ENCODE data around the gene RAD51B.

RAD51B gene

DNA sequence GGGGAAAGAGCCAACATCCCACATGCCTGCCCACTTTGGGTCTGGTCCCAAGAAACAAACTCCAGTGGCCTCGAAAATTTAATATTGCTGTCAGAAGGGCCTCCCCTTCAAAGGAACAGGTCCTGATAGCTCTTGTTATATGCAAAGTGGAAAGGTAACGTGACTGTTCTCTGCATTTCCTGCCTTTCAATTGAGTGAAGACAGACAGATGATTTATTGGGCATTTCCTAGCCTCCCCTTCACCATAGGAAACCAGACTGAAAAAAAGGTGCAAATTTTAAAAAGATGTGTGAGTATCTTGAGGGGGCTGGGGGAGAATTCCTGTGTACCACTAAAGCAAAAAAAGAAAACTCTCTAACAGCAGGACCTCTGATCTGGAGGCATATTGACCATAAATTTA is 738.1 kb downstream of the RAD51B start:
- DNase-seq (ENCODE audit: low spot score) = no peak

DNA sequence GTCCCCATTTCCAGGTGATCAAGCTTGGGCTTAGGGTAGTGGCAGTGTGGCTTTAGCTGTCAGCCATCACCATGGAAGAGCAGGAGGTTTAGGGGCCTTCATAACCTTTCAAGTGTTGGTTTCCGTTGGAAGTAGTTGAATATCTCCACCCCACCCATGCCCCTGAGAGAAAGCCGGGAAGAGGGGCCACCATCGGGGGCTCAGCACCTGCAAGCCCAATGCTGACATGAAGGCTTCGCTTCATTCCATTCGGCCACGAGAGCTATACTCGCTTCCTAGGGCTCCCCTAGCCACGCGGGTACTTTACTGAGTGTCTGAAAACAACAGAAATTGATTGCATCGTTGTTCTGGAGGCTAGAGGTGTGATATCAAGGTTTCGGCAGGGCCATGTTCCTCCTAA is 738.5 kb downstream of the RAD51B start:
- DNase-seq (ENCODE audit: low spot score) = no peak

DNA sequence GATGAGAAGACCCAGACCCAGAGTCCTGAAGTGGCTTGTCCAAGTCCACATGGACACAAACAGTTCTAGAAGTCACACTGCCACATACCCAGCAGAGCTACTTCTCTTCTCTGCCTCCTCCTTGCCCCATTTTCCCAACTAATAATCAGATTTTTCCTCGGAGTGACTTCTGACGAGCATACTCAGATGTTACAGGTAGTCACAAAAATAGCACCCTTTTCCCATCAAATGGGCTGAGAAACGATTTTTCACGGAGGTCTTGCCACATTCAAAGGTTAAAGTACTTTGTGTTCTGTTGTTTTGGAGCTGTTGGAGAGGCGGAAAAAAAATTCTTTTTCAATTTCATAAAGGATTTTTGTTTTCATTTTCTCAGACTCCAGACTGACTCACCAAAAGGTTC is 740.4 kb downstream of the RAD51B start:
- DNase-seq (ENCODE audit: low spot score) = no peak

DNA sequence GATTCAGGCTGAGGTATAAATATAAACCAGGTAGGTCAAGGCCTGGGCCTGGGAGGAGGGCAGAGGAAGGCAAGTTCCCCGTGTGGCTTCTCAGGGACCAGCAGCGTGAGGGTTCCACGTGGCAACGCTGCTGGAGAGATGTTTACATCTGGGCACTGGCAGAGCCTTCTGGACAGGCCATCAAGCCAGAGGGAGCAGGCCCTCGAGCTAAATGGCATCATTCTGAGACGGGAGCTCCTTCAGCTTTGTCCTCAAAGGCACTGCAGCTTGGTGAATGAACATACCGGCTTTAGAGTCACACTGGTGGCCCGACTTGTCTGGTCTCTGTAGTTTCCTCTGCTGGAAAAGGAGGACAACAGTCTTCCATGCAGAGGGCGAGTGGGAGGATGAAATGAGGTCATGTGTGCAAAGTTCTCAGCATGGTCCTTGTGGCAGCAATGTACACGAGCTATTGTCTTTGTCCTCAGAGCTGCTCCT is 742.0 kb downstream of the RAD51B start:
- DNase-seq (ENCODE audit: low spot score) = no peak

DNA sequence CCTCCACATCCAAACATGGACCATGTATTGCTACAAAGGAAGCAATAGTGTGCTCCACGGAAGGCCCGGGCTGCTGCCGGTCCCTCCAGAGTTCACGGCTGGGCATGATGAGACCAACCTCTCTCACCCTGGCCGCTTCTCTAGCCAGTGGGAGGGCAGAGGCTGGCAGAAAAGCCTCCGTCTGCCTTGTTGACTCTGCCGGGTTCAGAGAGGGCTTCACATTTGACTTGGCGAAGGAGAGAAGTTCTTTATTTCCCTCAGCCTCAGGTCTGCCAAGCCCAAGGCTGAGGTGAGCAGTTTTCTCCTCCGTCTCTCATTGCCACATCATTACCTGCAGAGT is 743.3 kb downstream of the RAD51B start:
- DNase-seq (ENCODE audit: low spot score) = no peak

DNA sequence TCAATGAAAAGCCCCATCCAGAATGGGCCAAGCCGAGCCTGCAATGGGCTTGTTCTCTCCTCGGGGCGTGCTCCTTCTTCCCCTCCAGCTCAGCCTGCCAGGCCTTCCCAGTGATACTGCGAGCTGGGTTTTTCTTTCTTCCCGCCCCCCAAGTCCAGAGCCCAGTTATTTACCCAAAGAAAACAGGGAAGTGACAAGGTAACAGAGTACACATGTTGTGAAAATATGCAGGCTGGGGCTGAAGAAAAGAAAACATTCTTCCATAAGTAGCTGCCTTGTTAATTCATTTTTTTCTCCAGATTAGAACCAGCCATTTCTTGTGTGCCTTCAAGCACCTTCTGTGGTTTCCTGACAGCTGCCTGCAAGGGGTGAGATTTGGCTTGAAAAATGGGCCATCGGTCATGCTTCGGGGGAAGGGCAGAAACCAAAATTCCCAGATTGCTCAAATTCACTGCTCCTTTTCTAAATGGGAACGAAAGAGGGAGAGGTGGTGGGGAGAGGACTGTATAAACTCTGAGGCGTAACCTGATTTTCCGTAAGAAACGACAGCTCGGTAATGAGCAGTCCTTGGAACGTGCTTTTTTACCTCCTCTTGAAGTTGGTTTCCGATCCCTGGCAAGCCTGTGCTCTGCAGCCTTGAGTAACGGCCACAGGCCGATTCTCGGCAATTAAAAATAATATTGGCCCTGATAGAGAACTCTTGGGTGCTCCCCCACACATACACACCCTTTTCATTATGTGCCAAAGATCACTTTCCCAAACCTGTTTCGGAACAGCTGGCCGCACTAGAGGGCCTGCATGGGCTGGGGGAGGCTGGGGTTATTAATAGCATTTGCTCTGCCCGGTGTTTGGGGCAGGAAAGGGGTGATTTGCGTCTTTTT is 743.9 kb downstream of the RAD51B start:
- DNase-seq (ENCODE audit: low spot score) = no peak

DNA sequence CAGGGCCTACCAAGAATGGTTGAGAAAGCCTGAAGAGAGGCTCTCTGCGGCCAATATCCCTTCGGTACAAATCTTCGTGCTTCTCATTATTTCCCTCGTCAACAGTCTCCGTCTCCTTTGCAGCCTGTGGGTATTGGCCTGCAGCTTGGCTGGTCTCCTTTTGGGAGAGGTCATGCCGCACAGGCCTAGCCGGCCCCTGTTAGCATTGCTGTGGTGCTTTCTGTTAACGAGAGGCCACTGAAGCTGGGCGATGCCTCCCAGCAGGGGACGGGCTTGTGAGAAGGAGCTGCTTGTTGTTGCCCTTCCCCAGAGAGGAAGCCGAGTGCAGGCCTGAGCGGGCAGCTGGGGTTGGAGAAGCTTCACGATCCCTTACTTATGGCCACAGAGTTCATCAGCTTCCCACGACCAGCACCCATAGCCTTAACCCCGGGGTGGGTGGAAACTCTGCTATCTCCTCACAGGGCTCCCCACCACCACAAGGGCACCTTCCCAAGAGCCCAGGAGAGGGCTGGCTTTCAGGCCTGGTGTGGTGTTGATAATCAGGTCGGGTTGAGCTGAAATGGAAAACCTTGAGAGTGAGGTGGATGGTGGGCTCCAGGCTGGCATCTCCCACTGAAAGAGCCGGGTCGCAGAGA is 744.7 kb downstream of the RAD51B start:
- DNase-seq (ENCODE audit: low spot score) = no peak

DNA sequence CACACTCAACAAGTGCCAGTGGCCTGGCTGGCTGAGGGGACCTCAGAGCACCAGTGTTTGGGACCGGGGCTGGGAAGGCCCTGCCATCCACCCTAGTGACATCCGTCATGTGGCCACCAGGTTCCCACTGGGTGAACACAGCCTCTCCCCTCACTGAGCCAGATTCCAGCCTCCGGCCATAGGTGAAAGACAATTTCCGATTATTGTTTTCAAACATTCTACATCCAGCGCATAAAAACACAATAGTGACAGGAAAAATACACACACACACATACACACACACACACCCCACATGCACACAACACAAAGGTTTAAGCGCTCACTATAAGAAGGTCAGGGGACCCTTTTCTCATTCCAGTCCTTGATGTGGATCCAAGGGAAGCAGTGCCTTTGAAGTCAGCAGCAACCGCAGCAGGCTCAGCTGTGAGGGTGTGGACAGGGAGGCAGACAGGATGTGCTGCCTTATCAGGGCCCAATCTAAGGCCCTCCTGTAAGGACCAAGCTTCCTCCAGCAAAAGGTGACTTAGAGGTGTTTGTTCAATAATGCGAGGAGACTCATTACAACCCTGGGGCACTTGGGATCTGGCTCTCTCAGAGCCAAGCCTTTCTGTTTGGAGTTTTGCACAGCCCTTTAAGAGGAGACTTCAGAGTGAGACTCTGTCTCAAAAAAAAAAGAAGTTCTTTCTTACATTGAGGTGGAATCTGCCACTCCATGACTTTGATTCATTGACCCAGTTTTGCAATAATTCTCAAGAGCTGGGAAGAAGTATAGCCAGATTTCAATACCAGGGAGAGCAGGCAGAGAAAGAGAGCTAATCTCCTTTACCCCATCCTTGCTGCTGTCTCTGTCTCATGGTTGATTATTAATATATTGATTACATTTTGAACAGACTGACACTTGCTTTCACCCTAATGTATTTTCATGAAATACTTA is 745.5 kb downstream of the RAD51B start:
- no peak for DNase-seq (ENCODE audit: low spot score)

DNA sequence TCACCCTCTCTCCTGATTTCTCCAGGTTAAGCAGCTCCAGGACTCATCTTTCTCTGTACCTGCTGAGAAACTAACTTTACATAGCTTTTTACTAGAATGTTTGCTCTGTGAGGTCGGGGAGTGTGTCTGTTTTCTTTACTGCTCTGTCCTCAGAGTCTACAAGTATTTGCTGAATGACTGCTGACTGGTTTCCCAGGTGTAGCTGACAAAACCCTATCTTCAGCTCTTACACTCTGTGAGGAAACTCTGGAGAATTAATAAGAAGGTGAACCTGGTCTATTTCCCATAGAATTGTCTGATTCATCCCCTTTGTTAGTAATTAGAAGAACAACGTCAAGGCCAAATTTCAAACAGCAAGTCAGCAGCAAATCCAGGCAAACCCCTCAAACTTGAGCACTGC is 746.5 kb downstream of the RAD51B start:
- DNase-seq (ENCODE audit: low spot score) = no peak

DNA sequence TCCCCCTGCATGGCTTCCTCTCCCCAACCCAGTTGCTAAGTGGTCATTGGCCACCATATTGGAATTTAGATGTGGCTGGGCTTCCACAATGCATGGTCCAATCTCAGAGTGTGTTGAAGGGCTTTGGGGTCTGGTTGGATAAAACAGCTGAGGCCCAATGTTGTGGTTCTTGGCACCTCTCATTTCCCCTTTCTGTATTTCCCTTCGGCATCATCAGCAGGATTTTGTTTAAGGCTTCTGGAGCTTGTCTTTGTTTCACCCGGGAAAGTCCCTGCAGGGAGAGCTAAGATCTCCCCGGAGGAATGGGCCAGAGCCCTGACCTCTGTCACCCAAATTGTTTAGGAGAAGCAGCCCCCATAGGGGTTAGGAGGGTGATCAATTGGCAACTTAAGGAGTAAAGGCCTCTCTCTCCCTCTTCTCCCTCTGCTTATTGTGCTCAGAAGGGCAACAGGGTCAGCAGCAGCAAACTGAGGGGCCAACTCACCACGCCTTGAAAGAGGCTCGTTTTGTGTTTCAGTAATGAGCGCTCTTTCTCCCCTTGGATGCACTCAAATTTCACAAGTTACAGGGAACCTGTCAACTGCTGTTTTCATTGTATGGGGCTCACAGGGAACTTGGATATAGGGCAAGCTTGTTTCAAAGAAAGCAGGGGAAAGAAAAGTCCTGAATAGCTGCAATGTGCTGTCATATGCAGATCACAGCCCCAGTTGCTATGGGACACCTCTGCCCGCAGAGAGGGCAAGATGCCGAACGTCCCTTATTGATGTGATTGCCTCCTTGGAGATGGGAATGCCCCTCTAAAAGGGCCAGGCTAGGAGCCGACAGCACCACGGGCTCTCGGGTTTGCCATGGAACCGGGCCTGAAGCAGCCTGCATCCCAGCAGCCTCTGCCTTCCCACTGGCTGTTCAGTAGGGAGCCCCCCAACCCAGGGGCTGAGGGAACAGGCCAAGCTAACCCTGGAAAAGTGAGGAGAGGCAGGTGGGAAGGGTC is 749.6 kb downstream of the RAD51B start:
- DNase-seq (ENCODE audit: low spot score) = no peak

DNA sequence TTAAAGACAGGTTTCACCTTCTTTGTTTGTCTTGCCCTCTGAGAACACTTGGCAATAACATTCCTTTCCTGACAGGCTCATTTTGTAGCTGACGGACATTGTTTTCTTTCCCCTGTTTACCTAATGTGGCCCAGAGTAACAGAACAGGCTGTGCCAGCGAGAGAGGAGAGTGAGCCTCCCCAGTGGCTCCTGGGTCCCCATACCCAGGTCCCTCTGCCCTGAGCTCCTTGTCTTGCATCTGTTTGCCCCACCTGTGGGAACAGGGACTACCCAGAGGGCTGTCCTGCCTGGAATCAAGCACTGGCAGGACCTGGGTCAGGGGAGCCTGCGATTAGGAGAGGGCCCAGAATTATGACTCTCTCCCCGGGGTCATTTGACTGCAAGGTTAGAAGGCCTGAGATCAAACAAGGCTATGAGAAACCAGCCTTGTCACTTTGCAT is 750.4 kb downstream of the RAD51B start:
- no peak for DNase-seq (ENCODE audit: low spot score)

DNA sequence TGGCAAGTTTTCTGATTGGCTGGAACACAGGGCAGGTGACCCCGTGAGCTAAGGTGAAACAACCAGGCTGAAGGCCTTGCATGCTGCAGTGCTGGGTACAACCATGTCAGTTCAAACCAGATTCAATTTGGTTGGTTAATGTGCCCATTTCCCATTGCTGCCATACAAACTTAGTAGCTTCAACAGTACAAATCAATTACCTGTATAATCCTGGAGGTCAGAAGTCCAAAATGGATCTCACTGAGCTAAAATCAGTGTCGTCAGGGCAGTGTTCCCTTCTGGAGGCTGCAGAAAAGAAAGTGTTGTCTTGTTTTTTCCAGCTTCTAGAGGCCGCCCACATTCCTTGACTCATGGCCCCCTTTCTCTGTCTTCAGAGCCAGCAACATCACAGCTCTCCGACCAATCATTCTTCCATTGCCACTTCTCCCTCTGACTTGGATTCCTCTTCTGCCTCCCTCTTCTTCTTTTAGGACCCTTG is 751.6 kb downstream of the RAD51B start:
- no peak for DNase-seq (ENCODE audit: low spot score)

DNA sequence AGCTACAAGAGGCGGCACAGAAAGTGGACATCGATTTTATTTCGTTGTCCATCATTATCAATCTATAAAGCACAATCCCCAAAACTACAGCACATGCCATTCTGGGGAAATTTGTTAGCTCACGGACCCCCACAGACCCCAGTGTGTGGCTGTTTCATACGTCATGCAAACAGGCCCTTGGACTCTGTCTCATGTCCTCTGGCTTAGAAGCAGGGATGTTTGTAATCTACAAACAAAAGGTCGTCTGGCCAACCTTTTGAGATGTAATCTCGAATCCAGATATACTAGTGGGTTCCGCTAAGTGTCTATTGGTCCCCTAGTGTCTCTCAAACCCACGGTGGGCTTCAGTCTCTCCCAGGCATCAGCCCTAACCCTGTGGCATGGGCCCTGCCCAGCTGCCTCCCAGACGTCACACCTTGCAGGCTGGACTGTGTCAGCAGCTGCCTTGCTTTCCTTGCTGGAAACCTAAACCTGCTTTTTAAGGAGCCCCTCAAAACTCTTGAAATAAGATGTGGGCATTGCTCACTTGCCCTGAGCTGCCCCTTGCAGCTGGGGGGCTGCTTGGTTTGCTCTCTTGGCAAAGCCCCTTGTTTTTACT is 752.4 kb downstream of the RAD51B start:
- no peak for DNase-seq (ENCODE audit: low spot score)

DNA sequence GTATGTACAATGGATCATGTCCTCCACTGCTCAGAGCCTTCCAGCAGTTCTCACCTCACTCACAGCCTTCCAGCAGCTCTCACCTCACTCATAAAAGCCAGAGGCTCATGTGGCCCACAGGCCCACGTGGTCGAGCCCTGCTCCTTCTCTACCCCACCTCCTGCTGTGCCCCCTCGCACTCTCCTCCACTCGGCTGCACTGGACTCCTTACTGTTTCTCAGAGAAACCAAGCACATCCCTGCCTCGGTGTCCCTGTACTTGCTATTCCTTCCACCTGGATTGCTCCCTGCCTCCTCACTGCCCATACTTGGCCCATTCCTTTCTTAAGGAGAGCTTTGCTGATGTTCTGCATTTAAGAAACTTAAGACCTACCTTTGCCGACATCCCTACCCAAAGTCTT is 753.5 kb downstream of the RAD51B start:
- DNase-seq (ENCODE audit: low spot score) = no peak

DNA sequence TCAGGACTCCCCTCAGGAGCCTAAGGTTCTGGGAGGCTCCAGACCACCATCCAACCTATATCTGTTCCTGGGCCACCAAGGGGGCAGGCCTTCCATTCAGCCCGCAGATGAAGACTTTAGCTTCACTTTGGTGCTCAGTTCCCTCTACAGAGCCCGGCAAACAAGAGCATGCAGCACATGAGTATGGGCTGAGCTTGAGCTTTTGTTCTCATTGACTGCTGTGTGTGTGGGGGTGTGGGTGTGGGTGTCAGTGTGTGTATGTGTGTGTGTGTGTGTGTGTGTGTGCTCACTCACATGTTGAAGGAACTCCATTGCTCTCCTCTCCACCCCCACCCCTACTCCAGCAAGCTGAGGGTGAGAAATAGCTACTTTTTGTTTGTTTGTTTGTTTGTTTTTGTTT is 754.1 kb downstream of the RAD51B start:
- no peak for DNase-seq (ENCODE audit: low spot score)

DNA sequence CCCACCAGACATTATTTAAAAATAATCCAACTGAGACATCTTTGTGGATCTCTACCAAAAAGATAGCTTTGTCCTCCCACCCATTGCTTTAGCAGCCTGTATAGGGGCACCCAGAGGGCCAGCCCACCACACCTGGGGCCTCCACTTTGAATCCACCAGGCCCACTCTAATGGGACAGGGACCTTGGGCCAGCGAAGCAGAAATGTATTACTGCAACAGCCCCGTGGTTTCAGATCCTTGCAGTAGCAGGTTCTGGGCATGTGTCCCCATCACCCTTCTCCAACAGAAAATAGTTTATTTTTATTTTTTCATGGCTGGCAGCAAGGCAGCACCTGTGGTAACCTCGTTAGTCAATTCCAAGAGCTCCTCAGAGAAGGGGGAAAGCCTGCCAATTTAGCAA is 754.9 kb downstream of the RAD51B start:
- DNase-seq (ENCODE audit: low spot score) = no peak

DNA sequence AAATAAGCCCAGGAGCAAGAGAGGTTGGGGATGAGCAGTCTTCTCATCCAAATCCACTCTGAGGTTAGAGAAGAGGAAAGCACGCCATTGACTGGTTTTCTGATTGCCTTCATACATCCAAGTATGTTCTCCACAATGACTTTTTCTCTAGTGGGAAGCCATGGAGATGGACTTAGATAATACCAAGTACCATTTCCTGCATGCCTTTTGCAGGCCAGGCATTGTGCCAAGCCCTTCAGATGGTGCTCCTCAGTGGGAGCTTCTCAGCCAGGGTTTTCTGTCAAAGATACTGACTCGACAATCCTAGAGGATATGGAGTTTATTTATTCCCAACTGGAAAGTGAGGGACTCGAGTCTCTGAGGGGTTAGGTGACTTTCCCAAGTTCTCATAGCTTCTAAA is 755.3 kb downstream of the RAD51B start:
- no peak for DNase-seq (ENCODE audit: low spot score)

DNA sequence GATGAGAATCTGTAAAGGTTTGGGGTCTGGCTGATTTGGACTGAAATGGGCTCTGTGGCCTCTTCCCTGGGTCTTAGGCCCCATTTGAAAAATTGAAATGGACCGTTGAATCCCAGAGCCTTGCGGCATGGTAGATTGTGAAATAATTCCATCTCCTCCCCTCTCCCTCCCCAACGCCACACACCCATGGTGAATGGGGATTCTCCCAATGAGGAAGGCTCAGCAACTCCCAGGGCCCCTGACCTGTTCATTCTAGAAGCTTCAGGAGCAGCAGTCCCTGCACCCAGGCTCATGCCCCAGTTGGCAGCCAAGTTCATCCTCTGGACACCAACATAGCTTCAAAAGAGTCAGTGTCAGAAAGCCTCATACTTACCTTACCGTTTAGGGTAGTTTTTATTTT is 755.8 kb downstream of the RAD51B start:
- DNase-seq (ENCODE audit: low spot score) = no peak

DNA sequence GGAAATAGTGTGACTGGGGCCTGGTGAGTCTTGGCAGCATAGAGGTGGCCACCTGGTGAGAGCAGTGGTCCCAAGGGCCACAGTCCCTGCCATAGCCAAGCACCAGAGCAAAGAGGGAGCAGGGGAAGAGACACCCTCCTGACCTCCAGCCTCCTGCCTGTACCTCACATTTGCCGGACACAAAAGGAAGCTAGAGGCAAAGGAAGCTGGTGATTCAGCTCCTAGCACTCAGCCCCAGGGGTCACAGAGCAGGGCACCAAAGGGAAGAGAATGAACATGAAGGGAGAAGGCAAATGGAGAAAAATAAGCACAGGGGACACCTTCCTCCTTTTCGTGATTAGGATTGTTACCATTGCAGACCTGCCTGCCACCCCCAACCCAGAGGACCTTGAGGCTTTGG is 756.5 kb downstream of the RAD51B start:
- no peak for DNase-seq (ENCODE audit: low spot score)

DNA sequence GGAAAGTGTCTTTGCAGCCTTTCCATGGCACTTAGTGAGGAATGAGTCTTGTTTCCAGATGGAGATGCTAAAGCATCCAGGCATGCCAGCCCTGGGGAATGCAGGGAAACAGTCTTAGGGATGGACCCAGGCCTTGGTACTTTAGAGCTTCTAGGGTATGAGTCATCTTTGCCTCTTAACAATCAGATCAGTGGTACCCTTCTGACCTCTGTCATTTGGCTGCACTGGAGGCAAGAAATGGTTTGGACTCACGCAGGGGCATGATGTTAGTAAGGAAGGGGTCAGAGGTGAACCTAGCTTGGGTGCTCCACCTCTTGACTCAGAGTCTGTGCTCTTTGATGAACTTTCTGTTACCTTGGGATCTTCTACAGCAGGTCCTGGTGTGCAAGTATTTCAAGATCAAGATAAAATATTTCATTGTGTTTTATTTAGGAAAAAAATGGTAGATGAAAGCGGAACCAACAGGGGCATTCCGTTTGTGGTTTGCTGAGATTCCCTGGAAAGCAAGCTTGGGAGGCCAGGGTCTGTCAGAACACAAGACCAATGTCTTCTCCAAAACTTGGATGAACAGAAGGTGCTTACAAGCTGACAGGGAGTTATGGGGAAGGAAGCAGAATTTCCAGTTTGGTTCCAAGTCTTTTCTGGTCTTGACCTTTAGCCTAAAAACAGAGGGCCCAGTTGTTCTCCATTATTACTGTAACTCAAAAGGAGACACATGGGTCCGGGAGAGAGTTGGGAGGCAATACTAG is 757.1 kb downstream of the RAD51B start:
- DNase-seq (ENCODE audit: low spot score) = no peak

Measured in RKO (cell line).